Measurements from ENCODE around the gene C5orf15. TPM values are rescaled to one million over a fixed set of nuclear protein-coding genes. Genes with fewer than 3 reads are reported as not detected.

The C5orf15 gene
- total RNA-seq, 4 donors from 2014 or later, result 36.5 to 91.7 (median 45.6) TPM

- peak; percentile 21 for DNase-seq
- peak overlapping the region; percentile 43 to 69 (median 60) for H3K27ac ChIP-seq
- intact Hi-C loops (cut with DNase I; ENCODE audit: low total_unique reads) (no loop called here), in situ Hi-C loops (cut with MboI; ENCODE audit: low pct_ligation_motif_present in 1 of 4, low pct_unique_long_range_greater_than_20kb in 1 of 4, low sequenced_read_pairs in 3 of 4) (no loop called here)
- TF ChIP-seq EP300 (IDR thresholded peaks at IDR 0.05; ENCODE audit: low read depth) (no peak), POLR2AphosphoS5 (IDR thresholded peaks at IDR 0.05) (peak; percentile 22 to 49 (median 31)), CTCF (IDR thresholded peaks at IDR 0.05) (no peak), POLR2A (IDR thresholded peaks at IDR 0.05) (no peak)
- no peak overlapping the region for H3K4me3 ChIP-seq
- H3K9me3 ChIP-seq, result no peaks in the 10 kb centered on the region
- H3K4me1 ChIP-seq, result peaks cover 0 to 14% (median 1%) of the 10 kb centered on the region in 4 donors
- H3K36me3 ChIP-seq, result peaks cover 0 to 3% (median 0%) of the 10 kb centered on the region in 4 donors
- H3K27me3 ChIP-seq, result no peaks in the 10 kb centered on the region
- WGBS, 2 donors (ENCODE audit: low coverage in 1 of 2), result 82 to 100% methylated on average over 2 to 10 of the region's 10 CpGs
These were observed 15.5 kb downstream of the C5orf15 start for GRCh38 chr5:133952729-133953567.

DNA sequence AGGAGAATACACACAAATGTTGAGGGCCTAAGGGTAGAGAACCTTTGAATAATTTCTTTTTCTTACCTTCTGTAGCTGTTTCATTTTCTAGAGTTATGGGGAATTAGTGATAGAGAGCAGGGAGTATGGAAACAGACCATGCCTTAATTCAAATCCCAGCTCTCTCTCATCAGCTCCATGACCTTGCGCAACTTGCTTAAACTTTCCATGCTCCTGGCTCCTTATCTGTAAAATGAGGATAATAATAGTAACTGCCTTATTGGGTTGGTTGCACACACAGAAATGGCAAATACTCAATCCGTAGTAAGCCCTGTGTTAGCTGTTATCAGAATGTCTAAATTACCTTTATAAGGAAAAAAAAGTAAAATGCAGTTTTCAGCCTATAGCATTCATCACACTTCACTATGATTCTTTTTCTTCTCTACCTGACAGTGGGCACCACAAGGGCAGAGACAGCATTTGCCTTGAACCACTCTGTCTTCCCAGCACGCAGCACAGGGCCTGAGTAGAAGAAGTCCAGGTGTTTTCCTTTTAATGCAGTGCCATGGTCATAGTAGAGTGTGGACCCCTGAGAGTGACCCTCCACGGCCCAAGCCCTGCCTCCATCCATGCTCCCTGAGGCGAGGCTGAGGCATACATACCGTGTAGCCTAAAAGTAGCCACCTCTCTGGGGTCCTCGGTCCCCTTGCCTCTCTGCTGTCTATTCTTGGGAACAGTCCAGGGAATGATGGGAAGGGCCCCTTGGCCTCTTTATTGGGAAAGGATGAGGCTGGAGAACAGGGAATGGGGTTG is 17.4 kb downstream of the C5orf15 start:
- 83 to 91% methylated on average over 3 to 7 of the region's 7 CpGs for WGBS, 2 donors (ENCODE audit: low coverage in 1 of 2)
- no peak for TF ChIP-seq POLR2A (IDR thresholded peaks at IDR 0.05)
- TF ChIP-seq EP300 (IDR thresholded peaks at IDR 0.05; ENCODE audit: low read depth), result no peak
- no peak for TF ChIP-seq POLR2AphosphoS5 (IDR thresholded peaks at IDR 0.05)
- no peak for TF ChIP-seq CTCF (IDR thresholded peaks at IDR 0.05)
- Histone ChIP-seq H3K27ac (no peak overlapping the region), H3K27me3 (no peaks in the 10 kb centered on the region), H3K4me1 (peaks cover 0 to 9% (median 0%) of the 10 kb centered on the region in 4 donors), H3K9me3 (no peaks in the 10 kb centered on the region), H3K36me3 (no peaks in the 10 kb centered on the region), H3K4me3 (no peak overlapping the region)
- intact Hi-C loops (cut with DNase I; ENCODE audit: low total_unique reads) (no loop called here), in situ Hi-C loops (cut with MboI; ENCODE audit: low pct_ligation_motif_present in 1 of 4, low pct_unique_long_range_greater_than_20kb in 1 of 4, low sequenced_read_pairs in 3 of 4) (no loop called here)
- DNase-seq, result no peak

DNA sequence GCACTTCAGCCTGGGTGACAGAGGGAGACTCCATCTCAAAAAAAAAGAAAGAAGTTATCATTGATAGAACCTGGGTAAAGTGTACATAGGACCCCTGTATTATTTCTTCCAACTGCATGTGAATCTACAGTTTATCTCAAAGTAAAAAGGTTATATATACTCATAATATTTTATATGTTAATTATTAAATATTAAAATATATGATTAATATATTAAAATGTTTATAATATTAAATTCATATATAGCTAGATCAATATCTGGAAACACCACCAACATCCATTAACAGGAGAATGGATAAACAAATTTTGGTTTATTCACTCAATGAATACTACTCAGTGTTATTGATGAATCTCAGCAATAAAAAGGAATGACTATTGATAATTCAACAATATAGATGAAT is 19.7 kb downstream of the C5orf15 start:
- in situ Hi-C loops (cut with MboI; ENCODE audit: low pct_ligation_motif_present in 1 of 4, low pct_unique_long_range_greater_than_20kb in 1 of 4, low sequenced_read_pairs in 3 of 4) (no loop called here), intact Hi-C loops (cut with DNase I; ENCODE audit: low total_unique reads) (no loop called here)
- Histone ChIP-seq H3K9me3 (no peaks in the 10 kb centered on the region), H3K4me1 (peaks cover 0 to 9% (median 0%) of the 10 kb centered on the region in 4 donors), H3K4me3 (no peak overlapping the region), H3K27me3 (no peaks in the 10 kb centered on the region), H3K27ac (no peak overlapping the region), H3K36me3 (no peaks in the 10 kb centered on the region)
- TF ChIP-seq POLR2AphosphoS5 (IDR thresholded peaks at IDR 0.05) (no peak), EP300 (IDR thresholded peaks at IDR 0.05; ENCODE audit: low read depth) (no peak), CTCF (IDR thresholded peaks at IDR 0.05) (no peak), POLR2A (IDR thresholded peaks at IDR 0.05) (no peak)
- no peak for DNase-seq

GRCh38 chr5:133947431-133947841 is 21.0 kb downstream of the C5orf15 start:
- DNase-seq, result no peak
- peaks cover 0 to 8% (median 0%) of the 10 kb centered on the region in 4 donors for H3K4me1 ChIP-seq
- no peaks in the 10 kb centered on the region for H3K9me3 ChIP-seq
- intact Hi-C loops (cut with DNase I; ENCODE audit: low total_unique reads), result no loop called here
- H3K27me3 ChIP-seq, result no peaks in the 10 kb centered on the region
- TF ChIP-seq EP300 (IDR thresholded peaks at IDR 0.05; ENCODE audit: low read depth) (no peak), CTCF (IDR thresholded peaks at IDR 0.05) (no peak), POLR2AphosphoS5 (IDR thresholded peaks at IDR 0.05) (no peak)
- 49 to 64% methylated on average over 4 to 5 of the region's 5 CpGs for WGBS, 2 donors (ENCODE audit: low coverage in 1 of 2)
- no peaks in the 10 kb centered on the region for H3K36me3 ChIP-seq
- no peak overlapping the region for H3K4me3 ChIP-seq
- H3K27ac ChIP-seq, result no peak overlapping the region
- in situ Hi-C loops (cut with MboI; ENCODE audit: low pct_ligation_motif_present in 1 of 4, low pct_unique_long_range_greater_than_20kb in 1 of 4, low sequenced_read_pairs in 3 of 4), result no loop called here

Measured in transverse colon (tissue), 4 donors.